Right lobe of liver (tissue), 6 donors: ENCODE results near the gene CEACAM3. TPM values are rescaled to one million over a fixed set of nuclear protein-coding genes. Genes with fewer than 3 reads are reported as not detected.

Experiments used
- ATAC-seq, 4 donors: fragments of 200-7000 bp; cut with Tn5 transposase; one replicate each; pipeline ENCODE4 v1.9.1; 2020; ENCODE audit warnings: mild to moderate bottlenecking in 4 of 4, moderate library complexity in 4 of 4
- DNase-seq, 3 donors: peaks; one replicate each; pipeline ENCODE4 v3.0.0-alpha.2; 2020
- H3K27ac ChIP-seq, 3 donors: fragments of 200-600 bp; one replicate each; pipeline ENCODE4 v1.8.0; 2022
- H3K27me3 ChIP-seq, 2 donors: fragments of 200-600 bp; one replicate each; pipeline ENCODE4 v1.8.0; 2022
- H3K36me3 ChIP-seq, 4 donors: fragments of 200-600 bp; sonication (generic) in 1 of 4; one replicate each; pipeline versions ENCODE4 v1.5.1 to v1.8.0; 2017 to 2022; ENCODE audit warnings: control low read depth in 1 of 4
- H3K4me1 ChIP-seq, 4 donors: fragments of 200-600 bp; sonication (generic) in 1 of 4; one replicate each; pipeline versions ENCODE4 v1.5.1 to v1.8.0; 2017 to 2022; ENCODE audit warnings: control low read depth in 1 of 4
- H3K4me3 ChIP-seq, 3 donors: fragments of 200-600 bp; one replicate each; pipeline ENCODE4 v1.8.0; 2022
- H3K9me3 ChIP-seq, 4 donors: fragments of 200-600 bp; sonication (generic) in 1 of 4; one replicate each; pipeline versions ENCODE4 v1.5.1 to v1.8.0; 2017 to 2022; ENCODE audit warnings: control low read depth in 1 of 4
- CTCF ChIP-seq, 4 donors: fragments of 200-600 bp in 3 of 4; fragments of 450-650 bp in 1 of 4; IDR thresholded peaks; one replicate each; pipeline versions ENCODE4 v1.5.1 to v1.8.0; 2016 to 2022; ENCODE audit warnings: antibody characterized with exemption in 4 of 4, mild to moderate bottlenecking in 2 of 4
- POLR2A ChIP-seq: fragments of 450-650 bp; IDR thresholded peaks from one replicate; pipeline ENCODE4 v1.6.1; 2017; ENCODE audit warnings: antibody characterized with exemption, mild to moderate bottlenecking
- WGBS: methylation state at CpG from one replicate; pipeline ENCODE4 v1.1.6; 2018; ENCODE audit warnings: low coverage, low lambda C conversion rate; ENCODE audit not compliant: insufficient coverage; ENCODE audit errors: missing lambda C conversion rate; 5-methylcytosine and 5-hydroxymethylcytosine counted together
- intact Hi-C, 2 donors: fragments of 100-400 bp; cut with DNase I; formaldehyde crosslinking; loops; one replicate each; pipeline versions ENCODE4 v1.11.2 to v1.14.1; 2022
- total RNA-seq, 6 experiments: library from RNA; depleted of rRNA in 2 of 6; stranded (reverse); fragments of >200 nt in 2 of 6; fragmentation: NEBNext Ultra II Directional in 3 of 6; extraction: Animal tissue kit (Norgen Biotek cat#: 25700) in 3 of 6; gene quantifications; one replicate each; pipeline versions ENCODE4 v1.1.0 to v1.2.4, GENCODE V29; 2016 to 2023
- donor health status: DM: no; HTN: yes; CAD: no.
- donor health status: DM: no; HTN: no; CAD: no.
- donor health status: DM: no; HTN: no; CAD: no.
- donor health status: DM: no; HTN: yes; CAD: no.
- donor health status: DM: no; HTN: yes; CAD: no.

CEACAM3 gene
- total RNA-seq, 6 experiments from 2014 or later = 0.42 to 0.73 (median 0.51) TPM

- ATAC-seq (peak; percentile 43 to 73 (median 67)), DNase-seq (peak in 1 of 3 donors; percentile 55)
- no peak overlapping the region for H3K4me3 ChIP-seq
- WGBS = 16% methylated on average over 22 of the region's 22 CpGs
- TF ChIP-seq POLR2A (no peak), CTCF (IDR thresholded peaks at IDR 0.05) (peak; percentile 36 to 66 (median 56))
- H3K36me3 ChIP-seq = no peaks in the 10 kb centered on the region
- H3K9me3 ChIP-seq = no peaks in the 10 kb centered on the region
- H3K27me3 ChIP-seq = no peaks in the 10 kb centered on the region
- intact Hi-C loops = no loop called here
- H3K4me1 ChIP-seq = no peaks in the 10 kb centered on the region
- H3K27ac ChIP-seq = no peak overlapping the region
These were observed 3.6 kb upstream of the CEACAM3 start for GRCh38 chr19:41792513-41793413.

GRCh38 chr19:41793414-41793727 is 3.0 kb upstream of the CEACAM3 start:
- WGBS = 0% methylated on average over 1 of the region's 1 CpG
- intact Hi-C loops = no loop called here
- ATAC-seq (no peak), DNase-seq (no peak)
- no peak for TF ChIP-seq CTCF (IDR thresholded peaks at IDR 0.05)
- TF ChIP-seq POLR2A = no peak
- Histone ChIP-seq H3K9me3 (no peaks in the 10 kb centered on the region), H3K4me1 (no peaks in the 10 kb centered on the region), H3K27ac (no peak overlapping the region), H3K36me3 (no peaks in the 10 kb centered on the region), H3K4me3 (no peak overlapping the region), H3K27me3 (no peaks in the 10 kb centered on the region)

DNA sequence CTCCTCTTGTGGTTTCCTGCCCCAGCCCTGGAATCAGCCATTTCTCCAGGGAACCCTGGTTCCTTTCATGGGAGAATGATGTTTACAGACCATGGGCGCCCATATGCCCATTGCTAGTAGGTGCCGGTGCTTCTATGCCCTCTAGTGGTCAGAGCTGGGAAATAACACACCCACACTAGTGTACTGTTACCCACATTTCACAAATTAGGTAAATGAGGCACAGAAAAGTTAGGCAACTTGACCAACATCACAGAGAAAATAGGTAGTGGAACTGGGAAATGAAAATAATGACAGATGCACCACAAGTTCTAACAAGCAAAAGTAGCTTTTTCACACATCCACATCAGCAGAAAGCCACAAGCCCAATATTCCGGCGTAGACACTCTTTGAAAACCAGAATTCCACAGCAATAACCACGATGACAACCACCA is 1.3 kb upstream of the CEACAM3 start:
- TF ChIP-seq CTCF (IDR thresholded peaks at IDR 0.05) (peak; percentile 62 to 88 (median 80)), POLR2A (no peak)
- Histone ChIP-seq H3K9me3 (no peaks in the 10 kb centered on the region), H3K27me3 (no peaks in the 10 kb centered on the region), H3K4me3 (no peak overlapping the region), H3K36me3 (no peaks in the 10 kb centered on the region), H3K27ac (no peak overlapping the region), H3K4me1 (no peaks in the 10 kb centered on the region)
- peak; percentile 83 to 87 (median 84) for ATAC-seq
- DNase-seq = peak in 1 of 3 donors; percentile 38
- intact Hi-C loops = no loop called here
- 30% methylated on average over 5 of the region's 5 CpGs for WGBS

DNA sequence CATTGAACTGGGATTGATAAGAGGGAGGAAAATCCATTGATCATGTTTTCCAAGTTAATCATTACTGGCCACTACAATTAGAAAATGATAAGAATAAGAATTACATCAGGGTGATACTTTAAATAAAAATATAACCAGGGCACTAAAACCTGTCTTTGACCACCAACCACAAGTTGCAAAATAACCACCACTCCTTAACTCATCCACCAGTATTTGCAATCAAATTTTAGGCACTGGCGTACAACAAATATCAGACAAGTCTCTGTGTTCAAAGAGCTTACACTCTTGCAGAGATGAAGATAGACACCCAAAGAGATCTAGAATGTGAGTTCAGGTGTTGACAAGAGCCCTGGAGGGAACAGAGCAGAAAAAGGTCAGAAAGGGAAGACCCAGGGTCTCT is 514 bp downstream of the CEACAM3 start:
- intact Hi-C loops = no loop called here

More for the DNA sequence above, 514 bp downstream of the CEACAM3 start:
- Histone ChIP-seq H3K36me3 (no peaks in the 10 kb centered on the region), H3K27ac (no peak overlapping the region), H3K27me3 (no peaks in the 10 kb centered on the region), H3K9me3 (no peaks in the 10 kb centered on the region), H3K4me3 (no peak overlapping the region), H3K4me1 (no peaks in the 10 kb centered on the region)
- no peak for DNase-seq
- 42% methylated on average over 1 of the region's 1 CpG for WGBS
- ATAC-seq = no peak
- no peak for TF ChIP-seq CTCF (IDR thresholded peaks at IDR 0.05)
- TF ChIP-seq POLR2A = no peak
